Measurements from ENCODE around the gene BORCS6. TPM values are rescaled to one million over a fixed set of nuclear protein-coding genes. Genes with fewer than 3 reads are reported as not detected.

The BORCS6 gene
- total RNA-seq, 1 donor from 2014 or later: 6.3 TPM

GRCh38 chr17:8153957-8154607 is 35.9 kb downstream of the BORCS6 start:
- peak overlapping the region; percentile 93 for H3K27ac Mint-ChIP-seq
- H3K36me3 Mint-ChIP-seq (ENCODE audit: low read depth): peaks cover 8% of the 10 kb centered on the region
- intact Hi-C loops (cut with micrococcal nuclease): loop anchor here (5.0 to 10.0 kb wide), 4 partner anchors 267 to 1139 kb away; partner anchors contain the start of genes CHD3, MPDU1, RNASEK and TP53
- no peak overlapping the region for H3K4me3 Mint-ChIP-seq
- H3K27me3 Mint-ChIP-seq (ENCODE audit: insufficient read depth): no peaks in the 10 kb centered on the region
- peak; percentile 88 for DNase-seq (ENCODE audit: low spot score)
- H3K9me3 Mint-ChIP-seq: no peaks in the 10 kb centered on the region
- peaks cover 44% of the 10 kb centered on the region for H3K4me1 Mint-ChIP-seq (ENCODE audit: low read depth)

- H3K36me3 Mint-ChIP-seq (ENCODE audit: low read depth): peaks cover 4% of the 10 kb centered on the region
- no peaks in the 10 kb centered on the region for H3K9me3 Mint-ChIP-seq
- H3K27me3 Mint-ChIP-seq (ENCODE audit: insufficient read depth): no peaks in the 10 kb centered on the region
- H3K4me3 Mint-ChIP-seq: peak overlapping the region; percentile 95
- H3K4me1 Mint-ChIP-seq (ENCODE audit: low read depth): peaks cover 40% of the 10 kb centered on the region
- peak overlapping the region; percentile 98 for H3K27ac Mint-ChIP-seq
- intact Hi-C loops (cut with micrococcal nuclease): loop anchor here (5.0 to 10.0 kb wide), 4 partner anchors 266 to 1139 kb away; partner anchors contain the start of genes CHD3, MPDU1, RNASEK and TP53
- no peak for DNase-seq (ENCODE audit: low spot score)
Measured at GRCh38 chr17:8153525-8153956, 36.4 kb downstream of the BORCS6 start.

- Mint-ChIP-seq H3K4me1 (ENCODE audit: low read depth) (peaks cover 37% of the 10 kb centered on the region), H3K36me3 (ENCODE audit: low read depth) (peaks cover 2% of the 10 kb centered on the region), H3K27me3 (ENCODE audit: insufficient read depth) (no peaks in the 10 kb centered on the region), H3K9me3 (no peaks in the 10 kb centered on the region), H3K4me3 (peak overlapping the region; percentile 95), H3K27ac (peak overlapping the region; percentile 98)
- DNase-seq (ENCODE audit: low spot score): no peak
- intact Hi-C loops (cut with micrococcal nuclease): loop anchor here (5.0 to 10.0 kb wide), 4 partner anchors 266 to 1138 kb away; partner anchors contain the start of genes CHD3, MPDU1, RNASEK and TP53
Measured at GRCh38 chr17:8153031-8153451, 36.9 kb downstream of the BORCS6 start.

- intact Hi-C loops (cut with micrococcal nuclease): loop anchor here (5.0 to 10.0 kb wide), 4 partner anchors 265 to 1137 kb away; partner anchors contain the start of genes CHD3, MPDU1, RNASEK and TP53
- peaks cover 2% of the 10 kb centered on the region for H3K36me3 Mint-ChIP-seq (ENCODE audit: low read depth)
- peak within 1 kb of the TSS; percentile 95 for H3K4me3 Mint-ChIP-seq
- H3K9me3 Mint-ChIP-seq: no peaks in the 10 kb centered on the region
- H3K4me1 Mint-ChIP-seq (ENCODE audit: low read depth): peaks cover 37% of the 10 kb centered on the region
- no peaks in the 10 kb centered on the region for H3K27me3 Mint-ChIP-seq (ENCODE audit: insufficient read depth)
- H3K27ac Mint-ChIP-seq: peak within 1 kb of the TSS; percentile 98
- DNase-seq (ENCODE audit: low spot score): peak; percentile 88
Measured at GRCh38 chr17:8152112-8152775, 37.7 kb downstream of the BORCS6 start, which contains the start of gene PER1. Gene PER1, minus strand, starts transcription at chr17:8152404. Its CDS starts 1,698 bp downstream, at chr17:8150706.

GRCh38 chr17:8151641-8152111 is 38.3 kb downstream of the BORCS6 start:
- no peaks in the 10 kb centered on the region for H3K27me3 Mint-ChIP-seq (ENCODE audit: insufficient read depth)
- intact Hi-C loops (cut with micrococcal nuclease): loop anchor here (1.0 to 10.0 kb wide), 5 partner anchors 12 to 1137 kb away; partner anchors contain the start of genes CHD3, MPDU1, RNASEK and TP53
- H3K9me3 Mint-ChIP-seq: no peaks in the 10 kb centered on the region
- DNase-seq (ENCODE audit: low spot score): no peak
- peaks cover 5% of the 10 kb centered on the region for H3K36me3 Mint-ChIP-seq (ENCODE audit: low read depth)
- H3K27ac Mint-ChIP-seq: peak overlapping the region; percentile 98
- H3K4me3 Mint-ChIP-seq: peak overlapping the region; percentile 95
- peaks cover 37% of the 10 kb centered on the region for H3K4me1 Mint-ChIP-seq (ENCODE audit: low read depth)

- no peaks in the 10 kb centered on the region for H3K27me3 Mint-ChIP-seq (ENCODE audit: insufficient read depth)
- peak overlapping the region; percentile 98 for H3K27ac Mint-ChIP-seq
- peaks cover 37% of the 10 kb centered on the region for H3K4me1 Mint-ChIP-seq (ENCODE audit: low read depth)
- peaks cover 10% of the 10 kb centered on the region for H3K36me3 Mint-ChIP-seq (ENCODE audit: low read depth)
- H3K4me3 Mint-ChIP-seq: peak overlapping the region; percentile 95
- intact Hi-C loops (cut with micrococcal nuclease): loop anchor here (1.0 to 10.0 kb wide), 5 partner anchors 12 to 1136 kb away; partner anchors contain the start of genes CHD3, MPDU1, RNASEK and TP53
- peak; percentile 91 for DNase-seq (ENCODE audit: low spot score)
- no peaks in the 10 kb centered on the region for H3K9me3 Mint-ChIP-seq
Measured at GRCh38 chr17:8151120-8151640, 38.8 kb downstream of the BORCS6 start.

- Mint-ChIP-seq H3K27me3 (ENCODE audit: insufficient read depth) (no peaks in the 10 kb centered on the region), H3K27ac (peak overlapping the region; percentile 98), H3K4me1 (ENCODE audit: low read depth) (peaks cover 37% of the 10 kb centered on the region), H3K4me3 (peak overlapping the region; percentile 95), H3K36me3 (ENCODE audit: low read depth) (peaks cover 15% of the 10 kb centered on the region), H3K9me3 (no peaks in the 10 kb centered on the region)
- intact Hi-C loops (cut with micrococcal nuclease): loop anchor here (1.0 to 10.0 kb wide), 5 partner anchors 11 to 1136 kb away; partner anchors contain the start of genes CHD3, MPDU1, RNASEK and TP53
- no peak for DNase-seq (ENCODE audit: low spot score)
Measured at GRCh38 chr17:8150194-8151119, 39.5 kb downstream of the BORCS6 start.

GRCh38 chr17:8149419-8150193 is 40.4 kb downstream of the BORCS6 start:
- Mint-ChIP-seq H3K27ac (peak overlapping the region; percentile 44), H3K4me1 (ENCODE audit: low read depth) (peaks cover 37% of the 10 kb centered on the region), H3K9me3 (no peaks in the 10 kb centered on the region), H3K27me3 (ENCODE audit: insufficient read depth) (no peaks in the 10 kb centered on the region), H3K36me3 (ENCODE audit: low read depth) (peaks cover 16% of the 10 kb centered on the region), H3K4me3 (peak overlapping the region; percentile 95)
- intact Hi-C loops (cut with micrococcal nuclease): loop anchor here (5.0 to 10.0 kb wide), 4 partner anchors 262 to 1135 kb away; partner anchors contain the start of genes CHD3, MPDU1, RNASEK and TP53
- DNase-seq (ENCODE audit: low spot score): no peak

- Mint-ChIP-seq H3K9me3 (no peaks in the 10 kb centered on the region), H3K4me1 (ENCODE audit: low read depth) (peaks cover 29% of the 10 kb centered on the region), H3K27ac (no peak overlapping the region), H3K4me3 (no peak overlapping the region), H3K36me3 (ENCODE audit: low read depth) (peaks cover 20% of the 10 kb centered on the region), H3K27me3 (ENCODE audit: insufficient read depth) (no peaks in the 10 kb centered on the region)
- intact Hi-C loops (cut with micrococcal nuclease): no loop called here
- DNase-seq (ENCODE audit: low spot score): no peak
Measured at GRCh38 chr17:8148560-8148959, 41.4 kb downstream of the BORCS6 start.

- peaks cover 23% of the 10 kb centered on the region for H3K4me1 Mint-ChIP-seq (ENCODE audit: low read depth)
- peaks cover 20% of the 10 kb centered on the region for H3K36me3 Mint-ChIP-seq (ENCODE audit: low read depth)
- no peaks in the 10 kb centered on the region for H3K9me3 Mint-ChIP-seq
- no peaks in the 10 kb centered on the region for H3K27me3 Mint-ChIP-seq (ENCODE audit: insufficient read depth)
- no peak overlapping the region for H3K4me3 Mint-ChIP-seq
- intact Hi-C loops (cut with micrococcal nuclease): no loop called here
- H3K27ac Mint-ChIP-seq: no peak overlapping the region
- DNase-seq (ENCODE audit: low spot score): no peak
Measured at GRCh38 chr17:8147805-8148404, 42.1 kb downstream of the BORCS6 start.

All from activated T-helper 1 cell treated with anti-CD3 and anti-CD28 coated beads, Interleukin-12 subunit alpha, Interleukin-12 subunit beta, Interleukin-2, Interleukin-4 antibody, amounts not matched to agents 30 ng/mL and 10 ng/mL and 1 ng/mL, durations not matched to agents 14 hours and 24 hours and 36 hours (primary cell).